Testis (tissue), 2 donors: ENCODE measurements around the gene PSMC4.

Source experiments
- CTCF ChIP-seq, 3 experiments: fragments of 450-650 bp in 2 of 3; fragments of 200-600 bp in 1 of 3; sonication (generic) in 1 of 3; IDR thresholded peaks; one replicate each; pipeline ENCODE4 v1.5.1; 2016 to 2019; ENCODE audit warnings: antibody characterized with exemption in 3 of 3, mild to moderate bottlenecking in 2 of 3, moderate library complexity in 1 of 3
- POLR2A ChIP-seq: fragments of 450-650 bp; IDR thresholded peaks from one replicate; pipeline ENCODE4 v1.6.1; 2017; ENCODE audit warnings: antibody characterized with exemption, mild to moderate bottlenecking, moderate library complexity

GRCh38 chr19:39953915-39954314, 17.1 kb upstream of the PSMC4 start:
- no peak for TF ChIP-seq CTCF (IDR thresholded peaks at IDR 0.05)
- TF ChIP-seq POLR2A: no peak
